ENCODE results near the gene CAMLG.
"Not testable (repeated sequence)": the region's sequence is repeated elsewhere in the genome, so short reads cannot be mapped to it uniquely, and the experiment has no call there.

- not testable (repeated sequence) for TF ChIP-seq PHF8 (conservative IDR thresholded peaks at IDR 0.05; ENCODE audit: low read depth, low read length); CEBPB (IDR thresholded peaks at IDR 0.05; ENCODE audit: low read depth, low read length)
Measured at GRCh38 chr5:134767528-134768291, 29.4 kb downstream of the CAMLG start.

Measured in H1 (cell line).